Keratinocyte (primary cell): ENCODE results near the gene TMEM61. TPM values are rescaled to one million over a fixed set of nuclear protein-coding genes. Genes with fewer than 3 reads are reported as not detected.

ENCODE experiments used
- DNase-seq: peaks from one replicate; pipeline ENCODE4 v3.0.0-alpha.2; 2011; ENCODE audit warnings: low read depth, missing footprints, low spot score
- FAIRE-seq: peaks from 2 replicates; lab custom pipeline; 2011; peaks lifted over from hg19 to GRCh38; lab: Jason Lieb, UNC
- H2AFZ ChIP-seq: 2 replicates; pipeline ENCODE4 v1.6.0; 2012; ENCODE audit warnings: low read length, control low read depth, inconsistent platforms; ENCODE audit not compliant: control insufficient read depth
- H3K27ac ChIP-seq: 2 replicates; pipeline ENCODE4 v1.5.1; 2011; ENCODE audit warnings: low read length; ENCODE audit not compliant: control insufficient read depth, insufficient read depth
- H3K27me3 ChIP-seq: 3 replicates; pipeline ENCODE4 v1.6.0; 2011; ENCODE audit warnings: low read length; ENCODE audit not compliant: control insufficient read depth, insufficient read depth; ENCODE audit errors: extremely low read depth
- H3K36me3 ChIP-seq, 2 experiments: 2 replicates in 1 of 2; 3 replicates in 1 of 2; pipeline ENCODE4 v1.5.1; 2011; ENCODE audit warnings: low read length in 2 of 2, mild to moderate bottlenecking in 1 of 2; ENCODE audit not compliant: control insufficient read depth in 2 of 2, insufficient read depth in 2 of 2; ENCODE audit errors: extremely low read depth in 1 of 2
- H3K4me1 ChIP-seq: 3 replicates; pipeline ENCODE4 v1.5.1; 2011; ENCODE audit warnings: low read length; ENCODE audit not compliant: control insufficient read depth, insufficient read depth; ENCODE audit errors: extremely low read depth
- H3K4me2 ChIP-seq: 3 replicates; pipeline ENCODE4 v1.6.0; 2011; ENCODE audit warnings: low read depth, low read length; ENCODE audit not compliant: control insufficient read depth, insufficient read depth; ENCODE audit errors: extremely low read depth
- H3K4me3 ChIP-seq, 3 experiments: fragments of 200-600 bp in 1 of 3; sonication (generic) in 1 of 3; 2 replicates in 2 of 3; 3 replicates in 1 of 3; pipeline ENCODE4 v1.5.1; 2011 to 2016; ENCODE audit warnings: low read length in 3 of 3, mild to moderate bottlenecking in 3 of 3, control low read depth in 2 of 3, inconsistent platforms in 1 of 3, low read depth in 1 of 3, mixed read lengths in 1 of 3, mixed run types in 1 of 3, moderate library complexity in 1 of 3; ENCODE audit not compliant: control insufficient read depth in 2 of 3, insufficient read depth in 2 of 3; ENCODE audit errors: extremely low read depth in 1 of 3
- H3K79me2 ChIP-seq: 2 replicates; pipeline ENCODE4 v1.6.0; 2012; ENCODE audit warnings: low read length; ENCODE audit not compliant: control insufficient read depth, insufficient read depth
- H3K9ac ChIP-seq: 3 replicates; pipeline ENCODE4 v1.6.0; 2011; ENCODE audit warnings: low read length; ENCODE audit not compliant: control insufficient read depth, insufficient read depth; ENCODE audit errors: extremely low read depth
- H3K9me1 ChIP-seq: 3 replicates; pipeline ENCODE4 v1.6.0; 2011; ENCODE audit warnings: low read length; ENCODE audit not compliant: control insufficient read depth, insufficient read depth; ENCODE audit errors: extremely low read depth
- H3K9me3 ChIP-seq: 2 replicates; pipeline ENCODE4 v1.5.1; 2012; ENCODE audit warnings: low read depth, low read length; ENCODE audit not compliant: control insufficient read depth
- H4K20me1 ChIP-seq: 3 replicates; pipeline ENCODE4 v1.6.0; 2011; ENCODE audit warnings: low read length; ENCODE audit not compliant: control insufficient read depth, insufficient read depth; ENCODE audit errors: extremely low read depth
- EZH2 ChIP-seq: IDR thresholded peaks from one replicate; pipeline ENCODE4 v1.6.1; 2012; ENCODE audit warnings: inconsistent platforms, mild to moderate bottlenecking, low read length, moderate library complexity
- dilution Hi-C: fragments of 300-500 bp; cut with MboI; formaldehyde crosslinking; loops from one replicate; pipeline ENCODE4 v1.7.0; 2020; ENCODE audit warnings: low sequenced_read_pairs; ENCODE audit not compliant: extremely low pct_ligation_motif_present
- polyA plus RNA-seq, 5 experiments: library from polyadenylated mRNA; depleted of rRNA in 3 of 5; stranded (reverse) in 3 of 5; stranded (forward) in 1 of 5; unstranded in 1 of 5; fragments of >200 nt; gene quantifications; 1 replicate in 1 of 5; 2 replicates in 3 of 5; 3 replicates in 1 of 5; pipeline versions ENCODE4 v1.2.1 to v1.2.3, GENCODE V29; 2011 to 2012; ENCODE audit warnings: missing spikeins in 2 of 5, low read depth in 1 of 5, low replicate concordance in 1 of 5
- TF ChIP-seq, protein P1 (sequence below), 3 experiments: IDR thresholded peaks in 1 of 3; conservative IDR thresholded peaks in 1 of 3; optimal IDR thresholded peaks in 1 of 3; 2 replicates in 2 of 3; 3 replicates in 1 of 3; pipeline versions ENCODE3 to v1.5.1; 2011; ENCODE audit warnings: low read length in 3 of 3, mild to moderate bottlenecking in 3 of 3, moderate library complexity in 2 of 3, control low read depth in 1 of 3, inconsistent platforms in 1 of 3; ENCODE audit not compliant: insufficient read depth in 2 of 3; ENCODE audit errors: extremely low read depth in 1 of 3

TMEM61 gene
- polyA plus RNA-seq, 1 donor (not counting 4 experiments of a cell fraction or from before 2014, with no cell fraction given): 1.0 TPM

DNA sequence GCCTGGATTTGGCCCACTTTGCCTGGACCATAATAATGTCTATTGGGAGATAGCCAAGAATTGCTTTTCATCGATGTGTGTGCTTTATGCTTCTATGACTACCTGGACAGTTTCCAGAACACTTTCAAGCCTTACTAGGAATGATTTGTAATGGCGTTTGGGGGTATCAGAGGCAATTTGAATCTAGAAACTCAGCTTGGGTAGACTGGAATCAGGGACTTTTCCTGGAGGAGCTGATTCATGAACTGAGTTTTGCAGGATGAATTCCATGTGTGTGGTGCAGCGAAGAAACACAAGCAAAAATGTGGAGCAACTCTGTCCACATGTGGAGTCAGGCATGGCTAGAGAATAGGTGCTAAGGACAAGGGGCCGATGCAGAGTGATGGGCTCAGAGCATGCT, 11.9 kb upstream of the TMEM61 start:
- no peaks in the 10 kb centered on the region for H3K9me3 ChIP-seq
- H3K27ac ChIP-seq: no peak overlapping the region

DNA sequence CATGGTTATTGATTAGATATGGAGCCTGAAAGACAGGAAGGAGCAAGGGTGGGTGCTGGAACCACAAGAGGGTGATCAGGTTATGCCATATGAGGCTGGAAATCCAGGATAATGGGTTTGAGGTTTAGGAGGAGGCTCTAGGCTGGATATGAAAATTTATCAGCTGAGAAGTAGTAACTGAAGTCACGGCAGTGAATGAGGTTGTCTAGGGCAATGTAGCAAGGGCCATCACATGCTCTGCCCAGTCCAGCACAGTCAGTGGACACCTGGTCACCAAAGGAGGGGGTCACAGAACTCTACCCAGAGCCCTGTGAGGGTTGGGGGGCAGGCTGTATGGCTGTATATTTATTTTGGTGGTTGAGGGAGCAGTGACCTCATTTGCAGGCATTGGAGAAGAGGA, 10.5 kb upstream of the TMEM61 start:
- FAIRE-seq: no peak
- peaks cover 45% of the 10 kb centered on the region for H3K4me1 ChIP-seq

More for the DNA sequence above, 11.9 kb upstream of the TMEM61 start:
- Histone ChIP-seq H3K4me1 (peaks cover 44% of the 10 kb centered on the region), H3K4me2 (no peak overlapping the region), H3K36me3 (no peaks in the 10 kb centered on the region), H3K4me3 (no peak overlapping the region), H3K9ac (no peak overlapping the region), H2AFZ (no peak overlapping the region), H3K79me2 (no peaks in the 10 kb centered on the region), H3K27me3 (no peaks in the 10 kb centered on the region), H4K20me1 (no peaks in the 10 kb centered on the region), H3K9me1 (no peaks in the 10 kb centered on the region)
- dilution Hi-C loops: no loop called here
- no peak for TF ChIP-seq EZH2
- TF ChIP-seq, protein P1, sequence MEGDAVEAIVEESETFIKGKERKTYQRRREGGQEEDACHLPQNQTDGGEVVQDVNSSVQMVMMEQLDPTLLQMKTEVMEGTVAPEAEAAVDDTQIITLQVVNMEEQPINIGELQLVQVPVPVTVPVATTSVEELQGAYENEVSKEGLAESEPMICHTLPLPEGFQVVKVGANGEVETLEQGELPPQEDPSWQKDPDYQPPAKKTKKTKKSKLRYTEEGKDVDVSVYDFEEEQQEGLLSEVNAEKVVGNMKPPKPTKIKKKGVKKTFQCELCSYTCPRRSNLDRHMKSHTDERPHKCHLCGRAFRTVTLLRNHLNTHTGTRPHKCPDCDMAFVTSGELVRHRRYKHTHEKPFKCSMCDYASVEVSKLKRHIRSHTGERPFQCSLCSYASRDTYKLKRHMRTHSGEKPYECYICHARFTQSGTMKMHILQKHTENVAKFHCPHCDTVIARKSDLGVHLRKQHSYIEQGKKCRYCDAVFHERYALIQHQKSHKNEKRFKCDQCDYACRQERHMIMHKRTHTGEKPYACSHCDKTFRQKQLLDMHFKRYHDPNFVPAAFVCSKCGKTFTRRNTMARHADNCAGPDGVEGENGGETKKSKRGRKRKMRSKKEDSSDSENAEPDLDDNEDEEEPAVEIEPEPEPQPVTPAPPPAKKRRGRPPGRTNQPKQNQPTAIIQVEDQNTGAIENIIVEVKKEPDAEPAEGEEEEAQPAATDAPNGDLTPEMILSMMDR (optimal IDR thresholded peaks at IDR 0.05 in 1 of 3, IDR thresholded peaks at IDR 0.05 in 1 of 3, conservative IDR thresholded peaks at IDR 0.05 in 1 of 3; ENCODE audit: extremely low read depth in 1 of 3, insufficient read depth in 2 of 3, low read length in 3 of 3): no peak
- DNase-seq: no peak
- FAIRE-seq: no peak

More for the DNA sequence above, 10.5 kb upstream of the TMEM61 start:
- dilution Hi-C loops: no loop called here
- Histone ChIP-seq H3K4me2 (no peak overlapping the region), H3K9me1 (no peaks in the 10 kb centered on the region), H3K79me2 (no peaks in the 10 kb centered on the region), H3K27me3 (no peaks in the 10 kb centered on the region), H4K20me1 (no peaks in the 10 kb centered on the region), H3K4me3 (no peak overlapping the region), H3K9ac (no peak overlapping the region), H3K36me3 (no peaks in the 10 kb centered on the region), H3K27ac (no peak overlapping the region), H3K9me3 (no peaks in the 10 kb centered on the region), H2AFZ (no peak overlapping the region)
- no peak for TF ChIP-seq EZH2
- TF ChIP-seq, protein P1 (optimal IDR thresholded peaks at IDR 0.05 in 1 of 3, IDR thresholded peaks at IDR 0.05 in 1 of 3, conservative IDR thresholded peaks at IDR 0.05 in 1 of 3; ENCODE audit: extremely low read depth in 1 of 3, insufficient read depth in 2 of 3, low read length in 3 of 3): no peak
- no peak for DNase-seq
